ENCODE data around the gene ZNF599.
"Not testable (repeated sequence)": the region's sequence is repeated elsewhere in the genome, so short reads cannot be mapped to it uniquely, and the experiment has no call there.

ZNF599 gene

DNA sequence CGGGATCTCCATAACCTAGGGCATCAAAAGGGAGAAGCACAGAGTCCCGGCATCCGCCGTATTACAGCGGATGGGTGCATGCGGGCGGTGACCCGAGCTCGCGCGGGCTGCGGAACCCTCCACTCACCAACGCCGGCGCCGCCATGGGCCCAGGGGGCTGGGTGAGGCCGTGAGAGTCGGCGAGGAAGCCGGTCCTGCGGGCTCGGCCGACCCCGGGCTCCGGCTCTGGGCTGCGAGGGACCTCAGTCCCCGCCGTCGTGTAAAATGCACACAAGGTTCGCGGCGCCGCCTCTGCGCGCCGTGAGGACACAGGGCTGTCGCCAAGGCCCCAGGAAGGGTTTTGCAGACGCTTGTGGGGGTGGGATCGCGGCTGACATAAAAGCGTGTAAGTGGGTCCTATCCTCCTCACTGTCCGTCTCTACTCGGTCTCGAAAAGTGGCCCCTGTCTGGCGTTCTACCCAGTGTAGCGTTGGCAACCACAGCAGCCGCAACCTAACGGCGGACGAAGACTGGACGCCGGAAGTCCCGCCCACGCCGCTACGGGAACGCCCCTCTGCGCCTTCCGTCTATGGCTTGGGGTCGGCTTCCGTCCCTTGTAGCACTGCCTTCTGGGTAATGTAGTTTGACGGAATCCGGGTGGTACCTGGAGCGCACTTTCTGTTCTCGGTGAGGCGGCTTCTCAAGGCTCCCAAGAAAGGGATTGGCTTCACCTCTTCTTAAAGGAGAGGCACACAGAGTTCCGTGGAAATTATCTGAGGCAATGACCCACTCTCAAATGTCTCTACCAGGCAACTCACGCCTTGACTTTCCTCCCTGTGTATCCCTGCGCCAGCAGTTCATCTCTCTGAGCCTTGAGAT is at the start of gene ZNF599:
TSS of gene ZNF599 (minus strand) at position 519 of the 858 bp plus-strand sequence. CDS start at position 145, 374 bp downstream.
- DNase-seq: peak; percentile 84 to 87

- no peak for DNase-seq
These were observed 45.3 kb upstream of the ZNF599 start for GRCh38 chr19:34818270-34818669.

- DNase-seq: no peak
These were observed 43.7 kb upstream of the ZNF599 start for GRCh38 chr19:34816708-34817107.

GRCh38 chr19:34808566-34808965 is 35.6 kb upstream of the ZNF599 start:
- DNase-seq: no peak

- DNase-seq: no peak
These were observed 34.2 kb upstream of the ZNF599 start for GRCh38 chr19:34806976-34807860.

DNA sequence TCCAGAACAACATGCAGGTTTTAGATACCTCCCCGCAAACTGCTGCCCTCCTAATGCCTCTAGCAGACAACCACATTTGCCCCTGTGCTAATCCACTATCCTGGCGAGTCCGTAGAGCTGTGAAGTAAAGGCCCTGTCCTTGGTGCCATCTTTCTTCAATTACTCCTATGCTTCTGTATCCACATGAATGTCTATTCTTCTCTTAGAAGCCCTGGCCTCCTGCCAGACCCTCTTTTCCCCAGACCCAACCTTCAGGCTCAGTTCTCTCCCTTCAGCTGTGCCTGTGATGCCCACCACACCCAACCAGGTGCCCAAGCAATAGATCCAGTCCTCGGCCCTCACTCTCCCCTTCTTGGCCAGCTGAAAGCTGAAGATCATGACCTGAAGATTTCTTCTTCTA is 31.1 kb upstream of the ZNF599 start:
- no peak for DNase-seq

DNA sequence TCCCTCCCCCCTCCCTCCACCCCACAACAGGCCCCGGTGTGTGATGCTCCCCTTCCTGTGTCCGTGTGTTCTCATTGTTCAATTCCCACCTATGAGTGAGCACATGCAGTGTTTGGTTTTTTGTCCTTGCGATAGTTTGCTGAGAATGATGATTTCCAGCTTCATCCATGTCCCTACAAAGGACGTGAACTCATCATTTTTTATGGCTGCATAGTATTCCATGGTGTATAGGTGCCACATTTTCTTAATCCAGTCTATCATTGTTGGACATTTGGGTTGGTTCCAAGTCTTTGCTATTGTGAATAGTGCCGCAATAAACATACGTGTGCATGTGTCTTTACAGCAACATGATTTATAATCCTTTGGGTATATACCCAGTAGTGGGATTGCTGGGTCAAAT is 23.9 kb upstream of the ZNF599 start:
- not testable (repeated sequence) for DNase-seq

- no peak for DNase-seq
These were observed 21.3 kb upstream of the ZNF599 start for GRCh38 chr19:34794066-34794960.

- DNase-seq: no peak
These were observed 20.6 kb upstream of the ZNF599 start for GRCh38 chr19:34793565-34793964.

DNA sequence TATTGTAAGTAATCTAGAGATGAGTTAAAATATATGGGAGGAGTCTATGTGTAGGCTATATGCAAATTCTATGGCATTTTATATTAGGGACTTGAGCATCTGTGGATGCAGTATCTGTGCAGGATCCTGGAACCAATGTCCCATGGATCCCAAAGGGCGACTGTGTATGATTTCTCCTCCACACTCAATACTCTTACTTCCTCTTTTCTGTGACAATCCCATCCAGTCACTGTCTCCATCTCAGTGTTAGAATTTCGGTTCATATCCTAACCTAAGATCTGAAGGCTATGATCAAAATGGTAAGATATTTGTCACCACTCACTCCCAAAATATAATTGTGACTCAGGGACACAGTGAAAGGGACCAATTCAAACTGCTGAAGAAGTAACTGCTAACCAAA is 15.1 kb upstream of the ZNF599 start:
- DNase-seq: no peak

DNA sequence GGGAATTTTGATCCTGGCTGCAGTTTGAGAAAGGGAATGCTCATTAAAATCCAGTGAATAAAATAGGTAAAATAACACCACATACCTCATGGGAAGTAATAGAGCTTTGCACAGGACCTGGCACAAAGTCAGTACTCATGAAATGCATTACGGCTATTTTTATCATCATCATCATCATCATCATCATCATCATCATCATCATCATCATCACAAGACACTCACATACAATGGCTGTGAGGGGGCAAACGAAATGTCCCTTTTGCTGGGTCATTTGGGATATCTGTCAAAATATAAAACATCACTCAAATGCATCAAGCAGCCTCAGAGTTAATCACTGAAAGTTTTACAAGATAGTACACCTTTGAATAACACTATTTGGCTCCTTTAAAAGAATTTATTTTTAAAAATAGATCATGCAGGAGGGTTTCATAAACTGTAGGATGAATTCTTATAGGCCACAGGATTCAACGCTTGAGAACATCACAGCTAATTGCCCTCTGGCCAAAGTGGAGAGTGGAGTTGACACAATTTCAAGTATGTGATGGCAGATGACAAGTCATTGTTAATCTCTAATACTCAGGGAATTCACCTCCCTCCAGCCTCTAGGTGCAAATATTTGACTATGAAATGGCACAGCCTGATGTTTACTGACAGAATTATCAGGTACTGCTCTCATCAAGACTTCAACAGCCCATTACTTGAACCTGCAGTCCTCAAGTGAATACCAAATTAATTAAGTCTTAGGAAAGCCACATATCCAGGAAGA is 14.2 kb upstream of the ZNF599 start:
- no peak for DNase-seq

DNA sequence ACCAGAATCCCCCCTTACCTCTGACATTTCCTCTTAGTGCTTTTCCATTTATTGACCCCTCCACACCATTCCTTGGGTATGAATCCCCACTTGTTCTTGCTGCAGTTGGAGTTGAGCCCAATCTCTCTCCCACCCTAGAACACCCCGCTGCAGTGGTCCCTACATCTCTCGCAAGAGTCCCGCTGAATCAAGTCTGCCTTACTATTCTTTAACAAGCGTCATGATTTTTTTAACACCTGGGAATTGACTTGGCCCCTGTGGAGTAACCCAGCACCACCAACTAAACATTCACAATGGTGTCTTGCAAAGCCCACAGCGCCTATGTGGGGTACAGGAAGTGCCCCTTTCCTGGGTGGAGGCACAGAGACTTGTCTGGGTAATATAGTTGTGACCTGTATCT is 13.2 kb upstream of the ZNF599 start:
- no peak for DNase-seq

GRCh38 chr19:34779652-34780051 is 6.6 kb upstream of the ZNF599 start:
- DNase-seq: no peak

GRCh38 chr19:34778342-34778741 is 5.3 kb upstream of the ZNF599 start:
- DNase-seq: no peak

DNA sequence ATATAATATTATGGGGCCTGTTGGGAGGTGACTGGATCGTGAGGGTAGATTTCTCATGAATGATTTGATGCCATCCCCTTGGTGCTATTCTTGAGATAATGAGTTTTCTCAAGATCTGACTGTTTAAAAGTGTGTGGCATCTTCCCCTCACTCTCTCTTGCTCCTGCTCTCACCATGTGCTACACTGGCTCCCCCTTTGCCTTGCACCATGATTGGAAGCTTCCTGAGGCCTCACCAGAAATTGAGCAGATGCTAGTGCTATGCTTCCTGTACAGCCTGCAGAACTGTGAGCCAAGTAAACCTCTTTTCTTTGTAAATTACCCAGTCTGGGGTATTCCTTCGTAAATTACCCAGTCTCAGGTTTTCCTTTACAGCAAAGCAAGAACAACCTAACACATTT is 1.8 kb upstream of the ZNF599 start:
- no peak for DNase-seq

- no peak for DNase-seq
These were observed 495 bp upstream of the ZNF599 start for GRCh38 chr19:34773555-34773864.

DNA sequence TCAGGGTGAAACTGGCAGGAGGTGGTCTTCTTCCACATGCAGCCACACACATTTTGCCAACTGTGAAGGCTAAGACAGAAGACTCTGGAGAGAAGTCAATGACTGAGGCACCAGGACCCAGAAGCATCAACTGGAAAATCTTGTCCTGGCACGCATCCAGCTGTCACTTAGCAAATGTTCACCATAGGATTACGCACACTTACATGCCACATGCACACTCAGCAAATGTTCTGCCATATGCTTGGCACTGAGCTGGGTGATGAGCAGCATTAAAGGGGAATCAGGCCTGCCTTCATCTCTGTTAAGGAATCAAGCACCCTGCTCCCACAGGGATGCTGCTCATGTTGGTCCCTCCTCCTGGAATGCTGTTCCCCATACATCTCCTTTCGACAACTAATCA is 5.1 kb downstream of the ZNF599 start:
- no peak for DNase-seq

DNA sequence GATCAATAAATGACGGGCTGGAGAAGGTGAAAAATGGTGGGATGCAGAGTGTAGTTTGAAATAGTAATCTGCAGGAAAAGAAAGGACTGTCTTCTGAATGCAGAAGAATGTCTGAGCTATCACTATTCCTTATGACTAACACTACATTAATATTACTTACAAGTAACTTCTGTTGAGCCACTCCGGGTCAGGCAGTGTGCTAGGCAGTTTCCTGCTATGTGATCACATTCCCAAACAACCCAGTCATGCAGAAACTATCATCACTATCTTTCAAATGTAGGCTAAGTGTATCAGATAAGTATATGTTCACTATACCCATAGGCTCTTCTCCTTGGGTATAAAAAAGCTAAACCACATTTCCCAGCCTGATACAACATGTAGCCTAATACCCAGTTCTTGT is 6.6 kb downstream of the ZNF599 start:
- no peak for DNase-seq

DNA sequence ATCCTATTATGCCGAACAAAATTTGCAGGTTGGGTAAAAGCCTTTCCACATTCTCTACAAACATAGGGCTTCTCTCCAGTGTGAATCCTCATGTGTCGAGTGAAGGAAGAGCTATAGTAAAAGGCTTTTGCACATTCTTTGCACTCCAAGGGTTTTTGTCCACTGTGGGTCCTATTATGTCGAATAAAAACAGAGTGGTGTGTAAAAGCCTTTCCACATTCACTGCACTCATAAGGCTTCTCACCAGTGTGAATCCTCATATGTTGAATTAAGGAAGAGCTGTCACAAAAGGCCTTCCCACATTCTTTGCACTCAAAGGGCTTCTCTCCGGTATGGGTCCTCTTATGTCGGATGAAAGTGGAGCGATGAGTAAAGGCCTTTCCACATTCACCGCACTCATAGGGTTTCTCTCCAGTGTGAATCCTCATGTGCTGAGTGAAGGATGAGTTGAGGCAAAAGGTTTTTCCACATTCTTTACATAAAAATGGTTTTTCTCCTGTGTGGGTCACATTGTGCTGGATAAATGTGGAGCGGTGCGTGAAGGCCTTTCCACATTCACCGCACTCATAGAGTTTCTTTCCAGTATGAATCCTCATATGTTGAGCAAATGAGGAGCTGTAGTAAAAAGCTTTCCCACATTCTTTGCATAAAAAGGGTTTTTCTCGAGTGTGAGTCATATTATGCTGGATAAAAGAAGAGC is 13.6 kb downstream of the ZNF599 start:
- no peak for DNase-seq

- no peak for DNase-seq
These were observed 15.6 kb downstream of the ZNF599 start for GRCh38 chr19:34757441-34757840.

DNA sequence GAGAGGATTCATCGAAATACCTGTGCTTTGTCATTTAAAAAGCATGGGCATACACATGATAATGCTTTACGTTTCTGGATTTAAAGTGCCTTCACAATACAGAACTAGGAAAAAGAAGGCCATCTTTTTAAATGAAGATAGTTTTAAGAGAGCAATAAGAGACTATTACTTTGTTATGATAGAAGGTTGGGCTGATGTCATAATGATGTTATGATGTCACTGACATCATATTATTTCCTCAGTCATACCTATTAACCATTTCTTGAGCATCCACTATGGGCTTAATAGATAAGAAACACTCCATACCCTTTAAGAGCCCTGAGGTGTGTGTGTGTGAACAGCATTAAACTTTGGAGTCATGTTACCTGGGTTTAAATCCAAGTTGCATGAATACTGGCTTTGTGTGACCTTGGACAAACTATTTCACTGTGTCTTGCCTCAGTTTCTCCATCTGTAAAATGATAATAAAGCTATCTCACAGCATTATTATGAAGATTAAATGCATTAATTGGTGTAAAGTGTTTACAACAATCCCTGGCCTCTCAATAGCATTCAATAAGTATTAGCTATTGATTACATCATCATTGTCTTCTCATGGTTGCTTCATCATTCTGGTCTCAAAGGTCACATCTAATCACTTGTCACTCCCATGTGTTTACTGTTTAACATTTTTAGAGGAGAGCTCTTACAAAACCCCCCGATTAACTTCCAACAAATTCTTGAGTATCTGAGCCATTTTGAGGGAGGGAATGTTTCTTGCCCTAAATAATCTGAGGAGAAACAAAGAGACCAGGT is 27.9 kb downstream of the ZNF599 start:
- DNase-seq: no peak

All from SHP77 (cell line).